ENCODE results near the gene PRADC1. TPM values are rescaled to one million over a fixed set of nuclear protein-coding genes. Genes with fewer than 3 reads are reported as not detected.

PRADC1 gene
- total and polyA plus RNA-seq, 9 of the 15 experiments (the other 6 are each of a cell fraction or from before 2014, with no cell fraction given) = 7.3 to 47.4 (median 34.2) TPM

DNA sequence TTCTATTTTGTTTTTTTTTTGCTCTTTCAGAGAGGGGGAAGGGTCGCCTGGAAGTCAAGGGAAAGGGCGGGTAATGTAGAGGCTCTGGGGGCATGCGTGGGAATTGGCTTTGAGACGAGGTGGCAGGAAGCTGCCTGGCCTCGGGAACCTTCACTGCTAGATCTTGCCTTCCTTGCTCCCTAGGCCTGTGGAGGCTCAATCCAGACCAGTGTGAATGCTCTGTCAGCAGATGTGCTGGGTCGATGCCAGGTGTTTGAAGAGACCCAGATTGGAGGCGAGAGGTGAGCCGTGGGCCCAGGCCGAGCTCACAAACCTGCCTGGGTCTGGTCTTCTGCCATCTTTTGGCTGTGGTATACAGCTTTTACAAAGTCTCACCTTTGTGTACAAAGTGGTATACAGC lies 16.6 kb upstream of the PRADC1 start:
- no TSS peak for BruUV-seq (replicated peaks)
- no peak overlapping the region for H3K27ac ChIP-seq (ENCODE audit: extremely low read depth, low read depth, low read length)
- H3K4me2 ChIP-seq (ENCODE audit: insufficient read depth, low read length) = no peak overlapping the region
- no peak overlapping the region for H3K9ac ChIP-seq (ENCODE audit: insufficient read depth in 1 of 2, low read depth in 2 of 2, low read length in 2 of 2)
- H3K9me3 ChIP-seq (replicated peaks; ENCODE audit: control insufficient read depth, insufficient read depth, low read depth, low read length) = no peaks in the 10 kb centered on the region
- ATAC-seq = no peak
- CTCF ChIA-PET (ENCODE audit: low intra/inter-chr PET ratio) = no interaction called here
- no peak for DNase-seq (ENCODE audit: extremely low read depth in 1 of 4, low spot score in 3 of 4)
- POLR2A ChIA-PET = interaction anchor here (0.9 to 1.6 kb wide), 2 partner anchors 17 to 1796 kb away, joined by 3 to 4 read pairs; partner anchors contain the start of genes DYSF and PRADC1
- WGBS (ENCODE audit: insufficient coverage, low coverage, missing lambda C conversion rate) = 98% methylated on average over 7 of the region's 9 CpGs
- H3K4me1 ChIP-seq (replicated peaks in 1 of 2; ENCODE audit: control insufficient read depth in 2 of 2, insufficient read depth in 2 of 2, low read length in 2 of 2) = peaks cover 0 to 3% of the 10 kb centered on the region in 2 experiments; a peak in 3 of 5 replicates
- no peaks in the 10 kb centered on the region for H3K9me1 ChIP-seq (ENCODE audit: control insufficient read depth, insufficient read depth, low read length)
- no peaks in the 10 kb centered on the region for H3K27me3 ChIP-seq (ENCODE audit: control insufficient read depth in 2 of 2, insufficient read depth in 2 of 2, low read length in 2 of 2)
- H2AFZ ChIP-seq (ENCODE audit: low read depth, low read length) = no peak overlapping the region
- FAIRE-seq = no peak
- intact Hi-C loops (cut with micrococcal nuclease) (loop anchor here (10.0 kb wide), 1 partner anchor 265 kb away; no protein-coding TSS in a partner anchor), in situ Hi-C loops (cut with MboI) (no loop called here)
- TF ChIP-seq, protein P1, sequence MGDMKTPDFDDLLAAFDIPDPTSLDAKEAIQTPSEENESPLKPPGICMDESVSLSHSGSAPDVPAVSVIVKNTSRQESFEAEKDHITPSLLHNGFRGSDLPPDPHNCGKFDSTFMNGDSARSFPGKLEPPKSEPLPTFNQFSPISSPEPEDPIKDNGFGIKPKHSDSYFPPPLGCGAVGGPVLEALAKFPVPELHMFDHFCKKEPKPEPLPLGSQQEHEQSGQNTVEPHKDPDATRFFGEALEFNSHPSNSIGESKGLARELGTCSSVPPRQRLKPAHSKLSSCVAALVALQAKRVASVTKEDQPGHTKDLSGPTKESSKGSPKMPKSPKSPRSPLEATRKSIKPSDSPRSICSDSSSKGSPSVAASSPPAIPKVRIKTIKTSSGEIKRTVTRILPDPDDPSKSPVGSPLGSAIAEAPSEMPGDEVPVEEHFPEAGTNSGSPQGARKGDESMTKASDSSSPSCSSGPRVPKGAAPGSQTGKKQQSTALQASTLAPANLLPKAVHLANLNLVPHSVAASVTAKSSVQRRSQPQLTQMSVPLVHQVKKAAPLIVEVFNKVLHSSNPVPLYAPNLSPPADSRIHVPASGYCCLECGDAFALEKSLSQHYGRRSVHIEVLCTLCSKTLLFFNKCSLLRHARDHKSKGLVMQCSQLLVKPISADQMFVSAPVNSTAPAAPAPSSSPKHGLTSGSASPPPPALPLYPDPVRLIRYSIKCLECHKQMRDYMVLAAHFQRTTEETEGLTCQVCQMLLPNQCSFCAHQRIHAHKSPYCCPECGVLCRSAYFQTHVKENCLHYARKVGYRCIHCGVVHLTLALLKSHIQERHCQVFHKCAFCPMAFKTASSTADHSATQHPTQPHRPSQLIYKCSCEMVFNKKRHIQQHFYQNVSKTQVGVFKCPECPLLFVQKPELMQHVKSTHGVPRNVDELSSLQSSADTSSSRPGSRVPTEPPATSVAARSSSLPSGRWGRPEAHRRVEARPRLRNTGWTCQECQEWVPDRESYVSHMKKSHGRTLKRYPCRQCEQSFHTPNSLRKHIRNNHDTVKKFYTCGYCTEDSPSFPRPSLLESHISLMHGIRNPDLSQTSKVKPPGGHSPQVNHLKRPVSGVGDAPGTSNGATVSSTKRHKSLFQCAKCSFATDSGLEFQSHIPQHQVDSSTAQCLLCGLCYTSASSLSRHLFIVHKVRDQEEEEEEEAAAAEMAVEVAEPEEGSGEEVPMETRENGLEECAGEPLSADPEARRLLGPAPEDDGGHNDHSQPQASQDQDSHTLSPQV (IDR thresholded peaks at IDR 0.05) = no peak
- TF ChIP-seq USF2 (CRISPR knock-in tag; IDR thresholded peaks at IDR 0.05) = no peak
- TF ChIP-seq DPF2 (IDR thresholded peaks at IDR 0.05) = no peak
- TF ChIP-seq, protein P2, sequence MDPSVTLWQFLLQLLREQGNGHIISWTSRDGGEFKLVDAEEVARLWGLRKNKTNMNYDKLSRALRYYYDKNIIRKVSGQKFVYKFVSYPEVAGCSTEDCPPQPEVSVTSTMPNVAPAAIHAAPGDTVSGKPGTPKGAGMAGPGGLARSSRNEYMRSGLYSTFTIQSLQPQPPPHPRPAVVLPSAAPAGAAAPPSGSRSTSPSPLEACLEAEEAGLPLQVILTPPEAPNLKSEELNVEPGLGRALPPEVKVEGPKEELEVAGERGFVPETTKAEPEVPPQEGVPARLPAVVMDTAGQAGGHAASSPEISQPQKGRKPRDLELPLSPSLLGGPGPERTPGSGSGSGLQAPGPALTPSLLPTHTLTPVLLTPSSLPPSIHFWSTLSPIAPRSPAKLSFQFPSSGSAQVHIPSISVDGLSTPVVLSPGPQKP (CRISPR knock-in tag; IDR thresholded peaks at IDR 0.05) = no peak
- TF ChIP-seq KDM4B (IDR thresholded peaks at IDR 0.05; ENCODE audit: borderline replicate concordance in 2 of 2, low read depth in 1 of 2) = no peak
- peaks cover 19% of the 10 kb centered on the region; the same call in 1 of the 3 replicates for H3K79me2 ChIP-seq (ENCODE audit: control insufficient read depth, insufficient read depth, low read length)
- peaks cover 5% of the 10 kb centered on the region; the same call in 1 of the 2 replicates for H4K20me1 ChIP-seq (replicated peaks; ENCODE audit: control insufficient read depth, insufficient read depth, low read length)
- peaks cover 96% of the 10 kb centered on the region for H3K36me3 ChIP-seq (ENCODE audit: control insufficient read depth, insufficient read depth, low read length)
- no peak overlapping the region for H3K4me3 ChIP-seq

Measured in K562 (cell line).